Endothelial cell of umbilical vein (primary cell): ENCODE measurements around the gene NFATC2IP. TPM values are rescaled to one million over a fixed set of nuclear protein-coding genes. Genes with fewer than 3 reads are reported as not detected.

ENCODE experiments used
- BruUV-seq: library from RNA; stranded (reverse); fragments of 400-500 nt; replicated peaks from 2 replicates; lab custom pipeline; 2021; lab: Mats Ljungman, UMichigan
- CTCF ChIA-PET: fragments of 300-600, 350-600 bp; sonication (Branson Sonifier 250); formaldehyde crosslinking; loops from one replicate; lab custom pipeline; 2021; ENCODE audit warnings: antibody characterized with exemption, inconsistent platforms; lab: Charles Lee
- POLR2A ChIA-PET: fragments of 300-600, 350-600 bp; sonication (Branson Sonifier 250); formaldehyde crosslinking; loops from one replicate; lab custom pipeline; 2021; ENCODE audit warnings: antibody characterized with exemption, inconsistent platforms; lab: Charles Lee
- DNase-seq: peaks from one replicate; pipeline ENCODE4 v3.0.0-alpha.2; 2011; ENCODE audit warnings: low read depth, low spot score
- FAIRE-seq: peaks from 2 replicates; lab custom pipeline; 2011; peaks lifted over from hg19 to GRCh38; lab: Jason Lieb, UNC
- H2AFZ ChIP-seq: 2 replicates; pipeline ENCODE4 v1.6.0; 2012; ENCODE audit warnings: low read depth, low read length, control low read depth, inconsistent platforms
- H3K27ac ChIP-seq: 2 replicates; pipeline ENCODE4 v1.5.1; 2011; ENCODE audit warnings: low read depth, mild to moderate bottlenecking, control low read depth, low read length, moderate library complexity; ENCODE audit not compliant: insufficient read depth
- H3K27me3 ChIP-seq, 2 experiments: 2 replicates each; pipeline versions ENCODE4 v1.6.0 to v1.6.1; 2011; ENCODE audit warnings: low read length in 2 of 2, mixed read lengths in 1 of 2; ENCODE audit not compliant: control insufficient read depth in 2 of 2, insufficient read depth in 2 of 2
- H3K36me3 ChIP-seq, 2 experiments: 2 replicates in 1 of 2; 3 replicates in 1 of 2; pipeline ENCODE4 v1.5.1; 2011; ENCODE audit warnings: low read length in 2 of 2, mild to moderate bottlenecking in 1 of 2, moderate library complexity in 1 of 2; ENCODE audit not compliant: control insufficient read depth in 2 of 2, insufficient read depth in 2 of 2; ENCODE audit errors: extremely low read depth in 1 of 2
- H3K4me1 ChIP-seq: 3 replicates; pipeline ENCODE4 v1.5.1; 2011; ENCODE audit warnings: mild to moderate bottlenecking, low read length; ENCODE audit not compliant: control insufficient read depth, insufficient read depth; ENCODE audit errors: extremely low read depth
- H3K4me2 ChIP-seq: 2 replicates; pipeline ENCODE4 v1.6.1; 2011; ENCODE audit warnings: low read length, control low read depth, mixed read lengths; ENCODE audit not compliant: insufficient read depth
- H3K4me3 ChIP-seq, 3 experiments: fragments of 200-600 bp in 1 of 3; sonication (generic), shearing (Covaris generic) in 1 of 3; replicated peaks in 1 of 3; 2 replicates each; pipeline ENCODE4 v1.5.1; 2011 to 2016; ENCODE audit warnings: control low read depth in 3 of 3, low read length in 3 of 3, mild to moderate bottlenecking in 2 of 3, inconsistent platforms in 1 of 3, low read depth in 1 of 3, moderate library complexity in 1 of 3; ENCODE audit not compliant: insufficient read depth in 1 of 3
- H3K79me2 ChIP-seq: 2 replicates; pipeline ENCODE4 v1.6.0; 2012; ENCODE audit warnings: low read length, inconsistent platforms; ENCODE audit not compliant: control insufficient read depth, insufficient read depth
- H3K9ac ChIP-seq: replicated peaks from 2 replicates; pipeline ENCODE3; 2011; ENCODE audit warnings: low read length, control low read depth; ENCODE audit not compliant: insufficient read depth; ENCODE audit errors: extremely low read depth
- H3K9me1 ChIP-seq: replicated peaks from 3 replicates; pipeline ENCODE4 v1.6.0; 2011; ENCODE audit warnings: mild to moderate bottlenecking, low read length; ENCODE audit not compliant: control insufficient read depth, insufficient read depth; ENCODE audit errors: extremely low read depth
- H3K9me3 ChIP-seq: replicated peaks from 2 replicates; pipeline ENCODE4 v1.5.1; 2012; ENCODE audit warnings: low read length, inconsistent platforms; ENCODE audit not compliant: control insufficient read depth, insufficient read depth
- H4K20me1 ChIP-seq: replicated peaks from 2 replicates; pipeline ENCODE3; 2011; ENCODE audit warnings: mild to moderate bottlenecking, low read length; ENCODE audit not compliant: control insufficient read depth, insufficient read depth; ENCODE audit errors: extremely low read depth
- CTCF ChIP-seq, 2 donors: IDR thresholded peaks; 1 replicate in 1 of 2; 2 replicates in 1 of 2; pipeline ENCODE4 v1.5.1; 2011; ENCODE audit warnings: low read length in 2 of 2, mild to moderate bottlenecking in 2 of 2, moderate library complexity in 2 of 2, control low read depth in 1 of 2, inconsistent platforms in 1 of 2, low read depth in 1 of 2; ENCODE audit not compliant: insufficient read depth in 1 of 2; ENCODE audit errors: extremely low read depth in 1 of 2
- FOS ChIP-seq: IDR thresholded peaks from 2 replicates; pipeline ENCODE4 v1.6.1; 2011; ENCODE audit warnings: mild to moderate bottlenecking, low read length, moderate library complexity, borderline replicate concordance; ENCODE audit not compliant: insufficient read depth
- MAX ChIP-seq: IDR thresholded peaks from 2 replicates; pipeline ENCODE4 v1.6.1; 2011; ENCODE audit not compliant: insufficient read depth, insufficient read length
- MYC ChIP-seq: IDR thresholded peaks from one replicate; pipeline ENCODE4 v1.6.1; 2011; ENCODE audit warnings: mild to moderate bottlenecking, low read depth, low read length
- POLR2A ChIP-seq: IDR thresholded peaks from 2 replicates; pipeline ENCODE4 v1.6.1; 2012; ENCODE audit warnings: low read depth, mild to moderate bottlenecking, control low read depth, low read length
- POLR2AphosphoS5 ChIP-seq: IDR thresholded peaks from 2 replicates; pipeline ENCODE4 v1.6.1; 2012; ENCODE audit warnings: low read depth, mild to moderate bottlenecking, control low read depth, low read length, moderate library complexity; ENCODE audit not compliant: insufficient read depth
- dilution Hi-C: fragments of 300-500 bp; cut with MboI; formaldehyde crosslinking; loops from one replicate; pipeline ENCODE4 v1.15.0; 2019; ENCODE audit warnings: low sequenced_read_pairs; ENCODE audit not compliant: extremely low pct_ligation_motif_present
- intact Hi-C: fragments of 100-400 bp; cut with micrococcal nuclease; formaldehyde crosslinking; loops from one replicate; pipeline ENCODE4 v1.10.0; 2022
- polyA plus RNA-seq, 4 experiments: library from polyadenylated mRNA; depleted of rRNA in 3 of 4; stranded (reverse) in 3 of 4; unstranded in 1 of 4; fragments of >200 nt; gene quantifications; 2 replicates each; pipeline versions ENCODE4 v1.2.1 to v1.2.3, GENCODE V29; 2011 to 2012; ENCODE audit warnings: missing spikeins in 1 of 4
- total RNA-seq: library from RNA; stranded (reverse); gene quantifications from 2 replicates; pipeline ENCODE4 v1.2.3, GENCODE V29; 2021

NFATC2IP gene
- total and polyA plus RNA-seq, 2 donors (not counting 3 experiments of a cell fraction or from before 2014, with no cell fraction given) = 64.1 to 69.6 TPM

GRCh38 chr16:28924762-28925385 is 25.9 kb upstream of the NFATC2IP start, which contains the start of gene RABEP2:
Gene RABEP2 (minus strand): TSS chr16:28925238. CDS start chr16:28925163, 75 bp downstream.
- Histone ChIP-seq H3K9me1 (no peaks in the 10 kb centered on the region), H3K4me1 (no peaks in the 10 kb centered on the region), H3K9ac (peak within 1 kb of the TSS; percentile 90), H4K20me1 (no peaks in the 10 kb centered on the region), H3K4me3 (peak within 1 kb of the TSS; percentile 59 to 74 (median 70)), H3K79me2 (no peaks in the 10 kb centered on the region), H3K9me3 (no peaks in the 10 kb centered on the region), H3K27me3 (no peaks in the 10 kb centered on the region), H2AFZ (peak within 1 kb of the TSS; percentile 96), H3K36me3 (peaks cover 0 to 3% of the 10 kb centered on the region in 2 experiments), H3K4me2 (peak within 1 kb of the TSS; percentile 57), H3K27ac (peak within 1 kb of the TSS; percentile 87)
- POLR2A ChIA-PET = no interaction called here
- peak; percentile 91 for FAIRE-seq
- TF ChIP-seq MYC = no peak
- TF ChIP-seq POLR2A = peak; percentile 2
- TF ChIP-seq POLR2AphosphoS5 = peak; percentile 79
- CTCF ChIA-PET = interaction anchor here (1.0 to 4.1 kb wide), 3 partner anchors 12 to 49 kb away, joined by 4 to 27 read pairs (median 6); no protein-coding TSS in a partner anchor
- intact Hi-C loops = loop anchor here (1.0 to 2.0 kb wide), 5 partner anchors 11 to 101 kb away; partner anchors contain the start of genes SH2B1 and TUFM
- BruUV-seq = no TSS peak
- peak; percentile 91 for DNase-seq
- dilution Hi-C loops = no loop called here

- Histone ChIP-seq H3K4me2 (peak overlapping the region; percentile 57), H3K27ac (peak overlapping the region; percentile 87), H4K20me1 (no peaks in the 10 kb centered on the region), H3K79me2 (no peaks in the 10 kb centered on the region), H3K4me1 (no peaks in the 10 kb centered on the region), H3K36me3 (peaks cover 0 to 2% of the 10 kb centered on the region in 2 experiments), H3K9me3 (no peaks in the 10 kb centered on the region), H3K9ac (peak overlapping the region; percentile 90), H3K27me3 (no peaks in the 10 kb centered on the region), H3K9me1 (no peaks in the 10 kb centered on the region), H2AFZ (peak overlapping the region; percentile 29), H3K4me3 (peak overlapping the region; percentile 51 to 74 (median 70))
- dilution Hi-C loops (no loop called here), intact Hi-C loops (loop anchor here (1.0 to 2.0 kb wide), 5 partner anchors 11 to 101 kb away; partner anchors contain the start of genes SH2B1 and TUFM)
- POLR2A ChIA-PET = no interaction called here
- CTCF ChIA-PET = interaction anchor here (1.0 to 4.1 kb wide), 3 partner anchors 11 to 48 kb away, joined by 4 to 27 read pairs (median 6); no protein-coding TSS in a partner anchor
- BruUV-seq = TSS peak; percentile 87
- peak; percentile 45 for TF ChIP-seq POLR2A
- TF ChIP-seq CTCF (IDR thresholded peaks at IDR 0.05; ENCODE audit: extremely low read depth in 1 of 2, insufficient read depth in 1 of 2, low read depth in 1 of 2, low read length in 2 of 2) = no peak
- TF ChIP-seq FOS = peak; percentile 24
- peak; percentile 49 for TF ChIP-seq POLR2AphosphoS5
- no peak for TF ChIP-seq MAX
- DNase-seq = peak; percentile 80
- no peak for FAIRE-seq
Observed at GRCh38 chr16:28925386-28926228, 25.1 kb upstream of the NFATC2IP start.
